ENCODE results near the gene MED13L.

Gene MED13L

GRCh38 chr12:116138364-116138763 is 139.1 kb downstream of the MED13L start:
- no peak overlapping the region for H3K4me3 ChIP-seq (ENCODE audit: low read depth, low read length)
- no peak for TF ChIP-seq CTCF (IDR thresholded peaks at IDR 0.05; ENCODE audit: low read depth, low read length)
- no peaks in the 10 kb centered on the region for H3K9me3 ChIP-seq (ENCODE audit: severe bottlenecking)
- no peaks in the 10 kb centered on the region for H3K27me3 ChIP-seq (ENCODE audit: insufficient read depth, low read depth, severe bottlenecking)
- DNase-seq = no peak
- H3K36me3 ChIP-seq = no peaks in the 10 kb centered on the region
- H3K27ac ChIP-seq = no peak overlapping the region

GRCh38 chr12:116137318-116137717 is 140.2 kb downstream of the MED13L start:
- no peak for TF ChIP-seq CTCF (IDR thresholded peaks at IDR 0.05; ENCODE audit: low read depth, low read length)
- Histone ChIP-seq H3K4me3 (ENCODE audit: low read depth, low read length) (no peak overlapping the region), H3K9me3 (ENCODE audit: severe bottlenecking) (no peaks in the 10 kb centered on the region), H3K27me3 (ENCODE audit: insufficient read depth, low read depth, severe bottlenecking) (no peaks in the 10 kb centered on the region), H3K27ac (no peak overlapping the region), H3K36me3 (no peaks in the 10 kb centered on the region)
- no peak for DNase-seq

- TF ChIP-seq CTCF (IDR thresholded peaks at IDR 0.05; ENCODE audit: low read depth, low read length) = no peak
- DNase-seq = no peak
- Histone ChIP-seq H3K27ac (no peak overlapping the region), H3K36me3 (no peaks in the 10 kb centered on the region), H3K9me3 (ENCODE audit: severe bottlenecking) (no peaks in the 10 kb centered on the region), H3K27me3 (ENCODE audit: insufficient read depth, low read depth, severe bottlenecking) (no peaks in the 10 kb centered on the region), H3K4me3 (ENCODE audit: low read depth, low read length) (no peak overlapping the region)
Measured at GRCh38 chr12:116136340-116136739, 141.2 kb downstream of the MED13L start.

- DNase-seq = no peak
- H3K27ac ChIP-seq = no peak overlapping the region
- H3K9me3 ChIP-seq (ENCODE audit: severe bottlenecking) = no peaks in the 10 kb centered on the region
- H3K4me3 ChIP-seq (ENCODE audit: low read depth, low read length) = no peak overlapping the region
- no peak for TF ChIP-seq CTCF (IDR thresholded peaks at IDR 0.05; ENCODE audit: low read depth, low read length)
- no peaks in the 10 kb centered on the region for H3K36me3 ChIP-seq
- no peaks in the 10 kb centered on the region for H3K27me3 ChIP-seq (ENCODE audit: insufficient read depth, low read depth, severe bottlenecking)
Measured at GRCh38 chr12:116135209-116135930, 142.1 kb downstream of the MED13L start.

- Histone ChIP-seq H3K27me3 (ENCODE audit: insufficient read depth, low read depth, severe bottlenecking) (no peaks in the 10 kb centered on the region), H3K27ac (no peak overlapping the region), H3K36me3 (no peaks in the 10 kb centered on the region), H3K9me3 (ENCODE audit: severe bottlenecking) (no peaks in the 10 kb centered on the region), H3K4me3 (ENCODE audit: low read depth, low read length) (no peak overlapping the region)
- no peak for DNase-seq
- TF ChIP-seq CTCF (IDR thresholded peaks at IDR 0.05; ENCODE audit: low read depth, low read length) = no peak
Measured at GRCh38 chr12:116133636-116134214, 143.8 kb downstream of the MED13L start.
